ENCODE results near the gene CDA.
A peak's percentile ranks its signal among the peaks of the same experiment; 100 is the strongest.

The CDA gene

GRCh38 chr1:20658166-20658915, 69.4 kb downstream of the CDA start:
- no peak for DNase-seq

- no peak for DNase-seq
These were observed 71.5 kb downstream of the CDA start for GRCh38 chr1:20660363-20660762.

- DNase-seq: peak; percentile 27
These were observed 71.9 kb downstream of the CDA start for GRCh38 chr1:20660847-20661206.

- peak; percentile 96 for DNase-seq
These were observed 72.6 kb downstream of the CDA start, which contains the start of gene DDOST for GRCh38 chr1:20661207-20662109. Gene DDOST, minus strand, starts transcription at chr1:20661369. Its CDS starts 19 bp downstream, at chr1:20661350.

- DNase-seq: no peak
These were observed 73.2 kb downstream of the CDA start for GRCh38 chr1:20662110-20662475.

- no peak for DNase-seq
These were observed 74.5 kb downstream of the CDA start for GRCh38 chr1:20663365-20663764.

GRCh38 chr1:20663969-20664715, 75.2 kb downstream of the CDA start:
- DNase-seq: no peak

- no peak for DNase-seq
These were observed 76.8 kb downstream of the CDA start for GRCh38 chr1:20665726-20666125.

GRCh38 chr1:20666146-20666545, 77.2 kb downstream of the CDA start:
- DNase-seq: no peak

GRCh38 chr1:20666804-20667203, 77.9 kb downstream of the CDA start:
- peak; percentile 10 for DNase-seq

Data from CD4-positive, alpha-beta T cell treated with Interleukin-10 for 1 hour (primary cell).